NCI-H1436 (cell line): ENCODE data around the gene CLSTN2.

ENCODE experiments used
- DNase-seq: peaks from one replicate; lab custom pipeline; 2025; lab: John Stamatoyannopoulos, UW

Gene CLSTN2

GRCh38 chr3:140148824-140149390, 213.9 kb downstream of the CLSTN2 start:
- DNase-seq: no peak

- no peak for DNase-seq
Measured at GRCh38 chr3:140151321-140151720, 216.3 kb downstream of the CLSTN2 start.

- no peak for DNase-seq
Measured at GRCh38 chr3:140152851-140153639, 218.1 kb downstream of the CLSTN2 start.

- no peak for DNase-seq
Measured at GRCh38 chr3:140153736-140154135, 218.8 kb downstream of the CLSTN2 start.

GRCh38 chr3:140157161-140157560, 222.2 kb downstream of the CLSTN2 start:
- DNase-seq: no peak

- no peak for DNase-seq
Measured at GRCh38 chr3:140159646-140160045, 224.7 kb downstream of the CLSTN2 start.

- DNase-seq: no peak
Measured at GRCh38 chr3:140160553-140160952, 225.6 kb downstream of the CLSTN2 start.

- DNase-seq: no peak
Measured at GRCh38 chr3:140162551-140162950, 227.6 kb downstream of the CLSTN2 start.

- DNase-seq: no peak
Measured at GRCh38 chr3:140163159-140163763, 228.3 kb downstream of the CLSTN2 start.

GRCh38 chr3:140164156-140164555, 229.2 kb downstream of the CLSTN2 start:
- no peak for DNase-seq

- no peak for DNase-seq
Measured at GRCh38 chr3:140164922-140165590, 230.1 kb downstream of the CLSTN2 start.

GRCh38 chr3:140165781-140166180, 230.8 kb downstream of the CLSTN2 start:
- no peak for DNase-seq

- no peak for DNase-seq
Measured at GRCh38 chr3:140166861-140167599, 232.0 kb downstream of the CLSTN2 start.

GRCh38 chr3:140167600-140168281, 232.8 kb downstream of the CLSTN2 start:
- DNase-seq: no peak

- DNase-seq: no peak
Measured at GRCh38 chr3:140170612-140171011, 235.6 kb downstream of the CLSTN2 start.

- no peak for DNase-seq
Measured at GRCh38 chr3:140176526-140176925, 241.5 kb downstream of the CLSTN2 start.

- DNase-seq: no peak
Measured at GRCh38 chr3:140177943-140178342, 243.0 kb downstream of the CLSTN2 start.

- DNase-seq: no peak
Measured at GRCh38 chr3:140178482-140178881, 243.5 kb downstream of the CLSTN2 start.

GRCh38 chr3:140180603-140181002, 245.6 kb downstream of the CLSTN2 start:
- peak; percentile 63 for DNase-seq

GRCh38 chr3:140185375-140185774, 250.4 kb downstream of the CLSTN2 start:
- no peak for DNase-seq

GRCh38 chr3:140186421-140186920, 251.5 kb downstream of the CLSTN2 start:
- peak; percentile 14 for DNase-seq
